ENCODE data around the gene MFSD2B. TPM values are rescaled to one million over a fixed set of nuclear protein-coding genes. Genes with fewer than 3 reads are reported as not detected.
A peak's percentile ranks its signal among the peaks of the same experiment; 100 is the strongest.

Gene MFSD2B
- total RNA-seq, 1 experiment from 2014 or later = 0.42 TPM

GRCh38 chr2:24022975-24023575, 13.2 kb downstream of the MFSD2B start (continued):
- TF ChIP-seq ZMAT4 (CRISPR knock-in tag; IDR thresholded peaks at IDR 0.05) (no peak), NR3C1 (CRISPR knock-in tag; conservative IDR thresholded peaks at IDR 0.05; ENCODE audit: low read depth) (no peak), E2F1 (CRISPR knock-in tag; IDR thresholded peaks at IDR 0.05) (no peak)

GRCh38 chr2:24024018-24024417, 14.1 kb downstream of the MFSD2B start:
- H3K27ac Mint-ChIP-seq = peak overlapping the region; percentile 96
- peaks cover 22% of the 10 kb centered on the region for H3K36me3 Mint-ChIP-seq
- ATAC-seq (peak; percentile 17), DNase-seq (ENCODE audit: low spot score) (peak; percentile 43)
- H3K27me3 Mint-ChIP-seq (ENCODE audit: low read depth) = no peaks in the 10 kb centered on the region
- CTCF ChIA-PET = interaction anchor here (4.2 kb wide), 1 partner anchor 37 kb away, joined by 15 read pairs; no protein-coding TSS in a partner anchor
- peaks cover 59% of the 10 kb centered on the region for H3K4me1 Mint-ChIP-seq
- H3K4me3 Mint-ChIP-seq = no peak overlapping the region
- POLR2A ChIA-PET = no interaction called here
- no peaks in the 10 kb centered on the region for H3K9me3 Mint-ChIP-seq
- TF ChIP-seq E2F4 (CRISPR knock-in tag; IDR thresholded peaks at IDR 0.05; ENCODE audit: borderline replicate concordance, low read depth) (no peak), NR3C1 (CRISPR knock-in tag; conservative IDR thresholded peaks at IDR 0.05; ENCODE audit: low read depth) (no peak), OVOL2 (CRISPR knock-in tag; IDR thresholded peaks at IDR 0.05; ENCODE audit: borderline replicate concordance) (no peak), CREM (CRISPR knock-in tag; IDR thresholded peaks at IDR 0.05) (no peak), CTCF (IDR thresholded peaks at IDR 0.05) (no peak), NR1H2 (CRISPR knock-in tag; IDR thresholded peaks at IDR 0.05) (no peak), ERG (CRISPR knock-in tag; IDR thresholded peaks at IDR 0.05) (no peak), ZNF425 (CRISPR knock-in tag; conservative IDR thresholded peaks at IDR 0.05) (no peak), ZMAT4 (CRISPR knock-in tag; IDR thresholded peaks at IDR 0.05) (no peak), ZNF121 (CRISPR knock-in tag; IDR thresholded peaks at IDR 0.05) (no peak), AR (CRISPR knock-in tag; IDR thresholded peaks at IDR 0.05) (no peak), FOXJ3 (CRISPR knock-in tag; IDR thresholded peaks at IDR 0.05; ENCODE audit: borderline replicate concordance) (no peak), ZNF281 (CRISPR knock-in tag; IDR thresholded peaks at IDR 0.05) (no peak), ZNF671 (CRISPR knock-in tag; IDR thresholded peaks at IDR 0.05) (no peak), NFATC4 (CRISPR knock-in tag; IDR thresholded peaks at IDR 0.05) (no peak), NFE2L1 (CRISPR knock-in tag; IDR thresholded peaks at IDR 0.05) (no peak), CDX4 (CRISPR knock-in tag; IDR thresholded peaks at IDR 0.05; ENCODE audit: borderline replicate concordance) (no peak), FOXK1 (CRISPR knock-in tag; IDR thresholded peaks at IDR 0.05) (no peak)

Data from WTC11 (cell line).